Measurements from ENCODE around the gene SLC17A9.

Gene SLC17A9

GRCh38 chr20:62977613-62978560 lies 25.4 kb downstream of the SLC17A9 start:
- H3K4me3 ChIP-seq (ENCODE audit: low read length): no peak overlapping the region
- DNase-seq (ENCODE audit: low read depth): no peak
- no peak for TF ChIP-seq CTCF (IDR thresholded peaks at IDR 0.05; ENCODE audit: insufficient read depth, low read depth, low read length, missing control alignments)

- DNase-seq (ENCODE audit: low read depth): no peak
- no peak for TF ChIP-seq CTCF (IDR thresholded peaks at IDR 0.05; ENCODE audit: insufficient read depth, low read depth, low read length, missing control alignments)
- no peak overlapping the region for H3K4me3 ChIP-seq (ENCODE audit: low read length)
Observed at GRCh38 chr20:62978561-62978943, 26.0 kb downstream of the SLC17A9 start.

GRCh38 chr20:62979310-62979709 lies 26.8 kb downstream of the SLC17A9 start:
- TF ChIP-seq CTCF (IDR thresholded peaks at IDR 0.05; ENCODE audit: insufficient read depth, low read depth, low read length, missing control alignments): no peak
- no peak for DNase-seq (ENCODE audit: low read depth)
- no peak overlapping the region for H3K4me3 ChIP-seq (ENCODE audit: low read length)

GRCh38 chr20:62979876-62980373 lies 27.4 kb downstream of the SLC17A9 start:
- no peak overlapping the region for H3K4me3 ChIP-seq (ENCODE audit: low read length)
- TF ChIP-seq CTCF (IDR thresholded peaks at IDR 0.05; ENCODE audit: insufficient read depth, low read depth, low read length, missing control alignments): no peak
- no peak for DNase-seq (ENCODE audit: low read depth)

GRCh38 chr20:62980380-62980960 lies 28.0 kb downstream of the SLC17A9 start:
- TF ChIP-seq CTCF (IDR thresholded peaks at IDR 0.05; ENCODE audit: insufficient read depth, low read depth, low read length, missing control alignments): no peak
- DNase-seq (ENCODE audit: low read depth): no peak
- no peak overlapping the region for H3K4me3 ChIP-seq (ENCODE audit: low read length)

- H3K4me3 ChIP-seq (ENCODE audit: low read length): no peak overlapping the region
- TF ChIP-seq CTCF (IDR thresholded peaks at IDR 0.05; ENCODE audit: insufficient read depth, low read depth, low read length, missing control alignments): no peak
- DNase-seq (ENCODE audit: low read depth): peak; percentile 29
Observed at GRCh38 chr20:62980970-62981369, 28.5 kb downstream of the SLC17A9 start.
